SK-N-SH (cell line): ENCODE results near the gene C4orf50. TPM values are rescaled to one million over a fixed set of nuclear protein-coding genes. Genes with fewer than 3 reads are reported as not detected.

ENCODE experiments used
- CTCF ChIA-PET: fragments of 300-600, 350-600 bp; formaldehyde crosslinking; extraction: SDS; loops from one replicate; lab custom pipeline; 2021; lab: Yijun Ruan, JAX
- POLR2A ChIA-PET: fragments of 350-600 bp; sonication (Branson Sonifier 250); formaldehyde crosslinking; extraction: SDS; loops from one replicate; lab custom pipeline; 2020; ENCODE audit warnings: antibody characterized with exemption, inconsistent platforms; lab: Yijun Ruan, JAX
- DNase-seq: peaks from one replicate; pipeline ENCODE4 v3.0.0; 2012
- H2AFZ ChIP-seq: fragments of 200-600 bp; sonication (generic); 2 replicates; pipeline ENCODE4 v1.8.1; 2016; ENCODE audit warnings: antibody characterized with exemption, mild to moderate bottlenecking, low read depth
- H3F3A ChIP-seq: fragments of 200-600 bp; sonication (generic); replicated peaks from 2 replicates; pipeline ENCODE3; 2016; ENCODE audit warnings: antibody characterized with exemption, mild to moderate bottlenecking; ENCODE audit not compliant: insufficient read depth
- H3K27ac ChIP-seq, 2 experiments: fragments of 200-500 bp in 1 of 2; fragments of 200-600 bp in 1 of 2; sonication (Bioruptor generic) in 1 of 2; sonication (generic), shearing (Covaris generic) in 1 of 2; 2 replicates each; pipeline versions ENCODE4 v1.5.1 to v1.6.1; 2014 to 2016; ENCODE audit warnings: low read depth in 2 of 2, inconsistent platforms in 1 of 2, low read length in 1 of 2, mild to moderate bottlenecking in 1 of 2, mixed read lengths in 1 of 2
- H3K27me3 ChIP-seq: fragments of 200-600 bp; sonication (generic), shearing (Covaris generic); 2 replicates; pipeline ENCODE4 v1.6.1; 2016; ENCODE audit warnings: mixed run types; ENCODE audit not compliant: insufficient read depth
- H3K36me3 ChIP-seq, 2 experiments: fragments of 200-500 bp in 1 of 2; fragments of 200-600 bp in 1 of 2; sonication (Bioruptor generic) in 1 of 2; sonication (generic) in 1 of 2; replicated peaks in 1 of 2; 2 replicates each; pipeline versions ENCODE3 to v1.5.1; 2014 to 2016; ENCODE audit warnings: low read length in 1 of 2, mild to moderate bottlenecking in 1 of 2; ENCODE audit not compliant: insufficient read depth in 2 of 2, control insufficient read depth in 1 of 2
- H3K4me1 ChIP-seq, 2 experiments: fragments of 200-500 bp in 1 of 2; fragments of 200-600 bp in 1 of 2; sonication (Bioruptor generic) in 1 of 2; sonication (generic), shearing (Covaris generic) in 1 of 2; 2 replicates each; pipeline versions ENCODE4 v1.5.1 to v1.6.1; 2014 to 2016; ENCODE audit warnings: low read depth in 1 of 2, low read length in 1 of 2, mixed run types in 1 of 2; ENCODE audit not compliant: insufficient read depth in 2 of 2, control insufficient read depth in 1 of 2
- H3K4me2 ChIP-seq: fragments of 200-600 bp; sonication (generic), shearing (Covaris generic); 2 replicates; pipeline ENCODE4 v1.6.1; 2017; ENCODE audit warnings: mixed run types
- H3K4me3 ChIP-seq, 2 experiments: fragments of 200-500 bp in 1 of 2; fragments of 200-600 bp in 1 of 2; sonication (Bioruptor generic) in 1 of 2; sonication (generic), shearing (Covaris generic) in 1 of 2; 2 replicates each; pipeline versions ENCODE4 v1.5.1 to v1.8.1; 2014 to 2016; ENCODE audit warnings: low read depth in 2 of 2, inconsistent platforms in 1 of 2, low read length in 1 of 2, mild to moderate bottlenecking in 1 of 2, mixed read lengths in 1 of 2, moderate library complexity in 1 of 2
- H3K79me2 ChIP-seq: fragments of 200-600 bp; sonication (generic); 2 replicates; pipeline ENCODE4 v1.8.1; 2017; ENCODE audit warnings: mild to moderate bottlenecking; ENCODE audit not compliant: insufficient read depth
- H3K9ac ChIP-seq: fragments of 200-600 bp; sonication (generic); 2 replicates; pipeline ENCODE4 v1.6.1; 2017; ENCODE audit warnings: mixed run types
- H3K9me2 ChIP-seq: fragments of 200-600 bp; sonication (generic); 2 replicates; pipeline ENCODE4 v1.6.1; 2017; ENCODE audit warnings: mixed run types
- H3K9me3 ChIP-seq: fragments of 200-600 bp; sonication (generic); 2 replicates; pipeline ENCODE4 v1.6.1; 2017; ENCODE audit warnings: mixed run types, mild to moderate bottlenecking, moderate library complexity
- H4K20me1 ChIP-seq: fragments of 200-600 bp; sonication (generic); 2 replicates; pipeline ENCODE4 v1.6.1; 2017; ENCODE audit warnings: mild to moderate bottlenecking, mixed run types; ENCODE audit not compliant: insufficient read depth
- FOXJ3 ChIP-seq: sonication (generic); formaldehyde crosslinking; IDR thresholded peaks from 2 replicates; pipeline ENCODE4 v1.5.1; 2020; ENCODE audit warnings: mild to moderate bottlenecking, missing genetic modification reagents
- MAX ChIP-seq: IDR thresholded peaks from 2 replicates; pipeline ENCODE4 v1.4.0; 2012; ENCODE audit warnings: low read depth
- REST ChIP-seq: IDR thresholded peaks from 2 replicates; pipeline ENCODE4 v1.6.1; 2012; ENCODE audit warnings: mild to moderate bottlenecking, low read depth, low read length, moderate library complexity
- RXRA ChIP-seq: IDR thresholded peaks from 2 replicates; pipeline ENCODE4 v1.4.0; 2012; ENCODE audit warnings: low read depth, mild to moderate bottlenecking, borderline replicate concordance
- TAF1 ChIP-seq: IDR thresholded peaks from 2 replicates; pipeline ENCODE4 v1.6.1; 2012; ENCODE audit warnings: low read depth, mild to moderate bottlenecking, low read length, moderate library complexity, borderline replicate concordance
- TCF12 ChIP-seq: IDR thresholded peaks from 2 replicates; pipeline ENCODE4 v1.4.0; 2012
- ZBTB33 ChIP-seq: IDR thresholded peaks from 2 replicates; pipeline ENCODE4 v1.4.0; 2012; ENCODE audit warnings: low read depth, borderline replicate concordance
- WGBS: methylation state at CpG from one replicate; pipeline ENCODE4 v1.1.6; 2017; ENCODE audit warnings: low lambda C conversion rate; 5-methylcytosine and 5-hydroxymethylcytosine counted together
- polyA plus RNA-seq, 3 experiments: library from polyadenylated mRNA; depleted of rRNA; stranded (reverse); fragments of >200 nt; gene quantifications; 2 replicates each; pipeline ENCODE4 v1.2.3, GENCODE V29; 2012

C4orf50 gene
- polyA plus RNA-seq, 1 of the 3 experiments (the other 2 are of a cell fraction), result under 0.01 TPM

- no peak overlapping the region for H3K4me3 ChIP-seq
- WGBS, result 40% methylated on average over 9 of the region's 9 CpGs
- TF ChIP-seq MAX (no peak), REST (no peak)
- DNase-seq, result no peak
- H4K20me1 ChIP-seq, result no peaks in the 10 kb centered on the region
- H3K27me3 ChIP-seq, result no peaks in the 10 kb centered on the region
- H3K4me1 ChIP-seq, result peaks cover 0 to 7% of the 10 kb centered on the region in 2 experiments; a peak in 1 of 4 replicates
- H3K9ac ChIP-seq, result no peak overlapping the region
- H3K9me3 ChIP-seq, result no peaks in the 10 kb centered on the region
- no peaks in the 10 kb centered on the region for H3F3A ChIP-seq
- no peak overlapping the region for H2AFZ ChIP-seq
- no peak overlapping the region for H3K4me2 ChIP-seq
- H3K9me2 ChIP-seq, result no peaks in the 10 kb centered on the region
- POLR2A ChIA-PET, result no interaction called here
- no peaks in the 10 kb centered on the region for H3K79me2 ChIP-seq
- H3K27ac ChIP-seq, result no peak overlapping the region
- H3K36me3 ChIP-seq, result no peaks in the 10 kb centered on the region
- CTCF ChIA-PET, result interaction anchor here (1.0 to 3.1 kb wide), 4 partner anchors 9 to 223 kb away, joined by 3 to 19 read pairs (median 3); partner anchors contain the start of gene C4orf50
These were observed 9.2 kb upstream of the C4orf50 start for GRCh38 chr4:6027392-6027791.

- Histone ChIP-seq H2AFZ (no peak overlapping the region), H3K27me3 (no peaks in the 10 kb centered on the region), H3K4me3 (no peak overlapping the region), H3K36me3 (no peaks in the 10 kb centered on the region), H3K27ac (no peak overlapping the region), H3K79me2 (no peaks in the 10 kb centered on the region)
- CTCF ChIA-PET, result interaction anchor here (0.6 to 1.7 kb wide), 4 partner anchors 9 to 303 kb away, joined by 3 to 4 read pairs (median 3); no protein-coding TSS in a partner anchor
- 48% methylated on average over 12 of the region's 20 CpGs for WGBS
- TF ChIP-seq TAF1 (no peak), TCF12 (no peak), RXRA (no peak), FOXJ3 (no peak), ZBTB33 (no peak)
- TF ChIP-seq, all 33 proteins: peak for 0
- Histone ChIP-seq H3K4me2 (no peak overlapping the region), H3K9me2 (no peaks in the 10 kb centered on the region), H4K20me1 (no peaks in the 10 kb centered on the region), H3K9ac (no peak overlapping the region), H3F3A (no peaks in the 10 kb centered on the region), H3K9me3 (no peaks in the 10 kb centered on the region), H3K4me1 (no peaks in the 10 kb centered on the region; a peak in 1 of 4 replicates)
- POLR2A ChIA-PET, result no interaction called here
- DNase-seq, result no peak
These were observed 6.2 kb upstream of the C4orf50 start for GRCh38 chr4:6024313-6024960.
